GM10266 (cell line): ENCODE data around the gene PRLR.

Experiments
- DNase-seq: peaks from one replicate; pipeline ENCODE4 v3.0.0; 2012; ENCODE audit errors: extremely low spot score
- CTCF ChIP-seq: IDR thresholded peaks from 2 replicates; pipeline ENCODE4 v1.5.1; 2012; ENCODE audit warnings: mild to moderate bottlenecking, low read depth; ENCODE audit not compliant: control insufficient read depth, insufficient read depth; ENCODE audit errors: missing control alignments

Gene PRLR

DNA sequence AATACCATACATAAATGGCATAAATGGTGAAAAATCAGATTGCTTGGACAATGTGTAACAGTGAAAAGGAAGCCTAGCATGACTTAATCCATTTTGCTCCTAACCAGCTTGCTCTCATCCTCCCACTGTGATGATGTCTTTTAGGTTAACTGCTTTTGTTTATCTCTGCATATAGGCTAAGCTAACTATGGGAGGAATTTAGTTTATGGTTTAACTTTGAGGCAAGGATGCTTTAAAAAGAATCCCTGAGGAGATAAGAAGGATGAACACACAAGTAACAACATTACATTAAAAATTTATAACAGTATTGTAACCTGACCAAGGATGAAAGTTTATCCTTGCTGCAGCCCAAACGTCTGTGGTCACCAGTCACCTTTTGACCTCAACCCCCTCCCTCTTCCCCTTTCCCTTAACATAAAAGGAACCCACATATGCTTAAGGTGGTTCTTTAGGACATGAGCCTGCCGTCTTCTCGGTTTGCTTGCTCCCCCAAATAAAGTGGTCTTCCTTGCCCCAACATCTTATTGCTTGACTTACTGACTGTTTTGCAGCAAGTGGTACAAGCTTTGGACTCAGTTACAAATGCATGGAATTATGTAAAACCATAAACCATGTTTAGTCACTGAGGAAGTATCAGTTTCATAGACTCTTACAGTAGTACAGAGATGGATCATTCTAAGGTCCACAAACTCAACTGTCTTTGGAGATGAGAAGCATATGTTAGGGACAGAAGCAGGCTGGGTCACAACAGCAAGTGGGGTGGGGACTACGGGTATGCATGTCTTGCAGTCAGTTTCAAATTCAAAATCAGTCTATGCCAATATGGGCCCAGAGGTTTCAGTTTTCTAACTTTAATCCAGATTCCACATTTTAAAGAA, 213.9 kb downstream of the PRLR start:
- no peak for DNase-seq
- TF ChIP-seq CTCF = no peak

GRCh38 chr5:35015063-35015462, 215.2 kb downstream of the PRLR start:
- TF ChIP-seq CTCF = no peak

DNA sequence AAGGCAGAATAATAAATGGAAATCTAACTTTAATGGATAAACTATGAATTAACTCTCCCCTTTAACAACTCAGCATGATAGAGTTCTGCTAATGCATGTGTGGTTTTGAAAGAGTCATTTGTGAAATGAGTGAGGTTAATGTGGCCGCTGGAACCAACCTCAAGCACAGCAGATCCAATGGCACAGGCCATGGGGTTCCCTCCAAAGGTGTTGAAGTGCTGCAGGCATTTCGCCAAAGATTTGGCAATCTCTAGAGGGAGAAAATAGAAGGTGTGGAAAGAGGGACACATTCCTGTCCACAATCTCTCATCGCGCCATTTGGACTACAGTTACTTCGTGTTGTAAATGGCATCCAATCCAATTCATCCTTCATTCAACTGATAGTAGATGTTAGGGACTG, 217.5 kb downstream of the PRLR start:
- TF ChIP-seq CTCF = no peak
- DNase-seq = no peak

More at GRCh38 chr5:35015063-35015462, 215.2 kb downstream of the PRLR start:
- DNase-seq = no peak

GRCh38 chr5:35012365-35012764, 217.9 kb downstream of the PRLR start:
- no peak for DNase-seq
- TF ChIP-seq CTCF = no peak

DNA sequence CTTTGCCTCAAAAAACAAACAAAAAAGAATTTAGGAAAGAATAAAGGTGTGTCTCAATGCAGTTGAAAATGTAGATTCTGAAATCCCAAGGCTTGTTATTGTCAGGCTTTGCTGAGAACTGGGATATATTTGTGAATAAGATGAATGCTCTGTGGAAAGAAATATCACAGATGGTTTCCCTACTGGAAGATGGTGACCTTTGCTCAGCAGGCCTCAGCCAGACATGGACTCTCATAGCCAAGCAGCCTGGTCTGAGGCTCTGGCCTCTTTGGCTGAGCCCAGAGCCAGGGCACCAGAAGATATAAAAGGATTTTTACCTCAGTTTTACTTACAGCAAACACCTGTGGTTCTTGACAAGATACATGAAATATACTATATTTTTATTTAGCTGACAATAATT, 219.6 kb downstream of the PRLR start:
- no peak for DNase-seq
- TF ChIP-seq CTCF = no peak

DNA sequence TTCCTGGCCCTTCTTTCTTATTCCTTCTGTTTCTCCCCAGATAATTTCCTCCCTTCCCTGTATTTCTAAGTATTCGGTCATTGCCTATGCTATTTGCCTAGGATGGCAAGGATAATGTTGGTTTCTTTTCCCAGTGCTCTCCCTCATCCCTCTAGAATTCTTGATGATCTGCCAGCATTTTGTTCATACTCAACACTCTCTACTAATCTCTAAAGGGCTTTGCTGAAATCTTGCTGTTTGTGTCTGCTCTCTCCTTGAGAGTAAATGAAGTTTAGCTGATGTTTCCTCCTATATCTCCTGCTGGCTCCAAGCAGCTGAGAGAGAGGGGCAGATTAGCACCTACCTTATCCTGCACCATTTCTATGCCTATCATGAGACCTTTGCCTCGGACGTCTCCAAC, 220.6 kb downstream of the PRLR start:
- no peak for TF ChIP-seq CTCF
- no peak for DNase-seq

- DNase-seq = no peak
- no peak for TF ChIP-seq CTCF
Observed at GRCh38 chr5:35009019-35009418, 221.3 kb downstream of the PRLR start.
